Measurements from ENCODE around the gene ASB3.

ASB3 gene

GRCh38 chr2:53620981-53621380 lies 165.8 kb downstream of the ASB3 start:
- no peak overlapping the region for H3K4me3 ChIP-seq (ENCODE audit: low read depth, low read length)
- DNase-seq (ENCODE audit: low read depth) = no peak

Measured in skeletal muscle cell (primary cell).